H9 (cell line): ENCODE measurements around the gene CREB3L4. TPM values are rescaled to one million over a fixed set of nuclear protein-coding genes. Genes with fewer than 3 reads are reported as not detected.

ENCODE experiments used
- DNase-seq: peaks from one replicate; pipeline ENCODE4 v3.0.0-alpha.2; 2017
- H2AFZ ChIP-seq: one replicate; pipeline ENCODE4 v1.6.1; 2013; ENCODE audit warnings: mild to moderate bottlenecking, low read length, control low read depth, moderate library complexity
- H2AK5ac ChIP-seq: 2 replicates; pipeline ENCODE4 v1.6.1; 2013; ENCODE audit warnings: low read length, control low read depth, mixed read lengths; ENCODE audit not compliant: insufficient read length
- H2BK120ac ChIP-seq: one replicate; pipeline ENCODE4 v1.6.1; 2013; ENCODE audit warnings: low read depth, mild to moderate bottlenecking, low read length, control low read depth, inconsistent platforms; ENCODE audit not compliant: poor library complexity, severe bottlenecking
- H2BK12ac ChIP-seq: 2 replicates; pipeline ENCODE4 v1.6.1; 2013; ENCODE audit warnings: low read length, control low read depth, mixed read lengths, low read depth; ENCODE audit not compliant: insufficient read length
- H2BK15ac ChIP-seq: 2 replicates; pipeline ENCODE4 v1.6.1; 2013; ENCODE audit warnings: low read depth, low read length, control low read depth
- H2BK20ac ChIP-seq: one replicate; pipeline ENCODE4 v1.6.1; 2013; ENCODE audit warnings: low read depth, mild to moderate bottlenecking, low read length, control low read depth, inconsistent platforms; ENCODE audit not compliant: poor library complexity, severe bottlenecking
- H2BK5ac ChIP-seq: 2 replicates; pipeline ENCODE4 v1.6.1; 2013; ENCODE audit warnings: low read length, control low read depth, mixed read lengths; ENCODE audit not compliant: insufficient read length
- H3K14ac ChIP-seq: 2 replicates; pipeline ENCODE4 v1.6.1; 2013; ENCODE audit warnings: low read length, control low read depth; ENCODE audit not compliant: insufficient read depth
- H3K18ac ChIP-seq: 2 replicates; pipeline ENCODE4 v1.6.1; 2013; ENCODE audit warnings: low read depth, mild to moderate bottlenecking, mixed read lengths, low read length, control low read depth; ENCODE audit not compliant: insufficient read length
- H3K23ac ChIP-seq: 2 replicates; pipeline ENCODE4 v1.6.1; 2013; ENCODE audit warnings: low read length, control low read depth, mixed read lengths, low read depth; ENCODE audit not compliant: insufficient read length
- H3K23me2 ChIP-seq: 2 replicates; pipeline ENCODE4 v1.6.1; 2013; ENCODE audit warnings: low read depth, mild to moderate bottlenecking, mixed read lengths, low read length, control low read depth; ENCODE audit not compliant: insufficient read length, poor library complexity, severe bottlenecking
- H3K27ac ChIP-seq: 2 replicates; pipeline ENCODE4 v1.5.1; 2013; ENCODE audit warnings: low read length, control low read depth, mixed read lengths, low read depth; ENCODE audit not compliant: insufficient read length
- H3K27me3 ChIP-seq: 2 replicates; pipeline ENCODE4 v1.6.1; 2013; ENCODE audit warnings: low read length, control low read depth, inconsistent platforms; ENCODE audit not compliant: insufficient read depth
- H3K4ac ChIP-seq: 2 replicates; pipeline ENCODE4 v1.6.1; 2013; ENCODE audit warnings: low read depth, mild to moderate bottlenecking, control low read depth, inconsistent platforms, low read length, moderate library complexity
- H3K4me1 ChIP-seq: 2 replicates; pipeline ENCODE4 v1.6.1; 2013; ENCODE audit warnings: low read length, control low read depth, inconsistent platforms; ENCODE audit not compliant: insufficient read depth
- H3K4me2 ChIP-seq: 2 replicates; pipeline ENCODE4 v1.6.1; 2013; ENCODE audit warnings: low read length, control low read depth, mixed read lengths; ENCODE audit not compliant: insufficient read length, insufficient read depth
- H3K56ac ChIP-seq: 2 replicates; pipeline ENCODE4 v1.6.1; 2013; ENCODE audit warnings: low read depth, mild to moderate bottlenecking, mixed read lengths, low read length, control low read depth; ENCODE audit not compliant: insufficient read length
- H3K79me1 ChIP-seq: 2 replicates; pipeline ENCODE4 v1.6.1; 2013; ENCODE audit warnings: low read depth, mild to moderate bottlenecking, moderate library complexity, low read length, control low read depth, inconsistent platforms; ENCODE audit not compliant: insufficient read depth, poor library complexity, severe bottlenecking
- H3K79me2 ChIP-seq: 2 replicates; pipeline ENCODE4 v1.6.1; 2013; ENCODE audit warnings: low read length, control low read depth, inconsistent platforms; ENCODE audit not compliant: insufficient read depth
- H3K9ac ChIP-seq: 2 replicates; pipeline ENCODE4 v1.6.1; 2013; ENCODE audit warnings: low read length, control low read depth, mixed read lengths; ENCODE audit not compliant: insufficient read length; ENCODE audit errors: extremely low read depth
- H3K9me3 ChIP-seq: one replicate; pipeline ENCODE4 v1.6.1; 2013; ENCODE audit warnings: low read depth, low read length, inconsistent platforms; ENCODE audit not compliant: control insufficient read depth
- H3T11ph ChIP-seq: one replicate; pipeline ENCODE4 v1.6.1; 2013; ENCODE audit warnings: mild to moderate bottlenecking, low read length, control low read depth, inconsistent platforms
- H4K20me1 ChIP-seq: one replicate; pipeline ENCODE4 v1.6.1; 2013; ENCODE audit not compliant: control insufficient read depth, insufficient read length, insufficient read depth
- H4K5ac ChIP-seq: 2 replicates; pipeline ENCODE4 v1.6.1; 2013; ENCODE audit warnings: low read depth, mild to moderate bottlenecking, mixed read lengths, low read length, control low read depth; ENCODE audit not compliant: insufficient read length
- H4K8ac ChIP-seq: replicated peaks from 2 replicates; pipeline ENCODE4 v1.6.1; 2013; ENCODE audit warnings: low read length, control low read depth, mixed read lengths, low read depth; ENCODE audit not compliant: insufficient read length
- H4K91ac ChIP-seq: 2 replicates; pipeline ENCODE4 v1.6.1; 2013; ENCODE audit warnings: low read depth, mild to moderate bottlenecking, moderate library complexity, mixed read lengths, low read length, control low read depth; ENCODE audit not compliant: insufficient read length
- H3K27ac Mint-ChIP-seq, 3 experiments: 2 replicates in 2 of 3; 3 replicates in 1 of 3; pipeline ENCODE4 v1.8.0; 2020 to 2021; ENCODE audit warnings: mixed read lengths in 3 of 3, mild to moderate bottlenecking in 1 of 3, moderate library complexity in 1 of 3
- H3K27me3 Mint-ChIP-seq: 2 replicates; pipeline ENCODE4 v1.8.0; 2021; ENCODE audit warnings: low read depth, mild to moderate bottlenecking, moderate library complexity, mixed read lengths
- H3K36me3 Mint-ChIP-seq, 3 experiments: 2 replicates in 2 of 3; 3 replicates in 1 of 3; pipeline ENCODE4 v1.8.0; 2020 to 2021; ENCODE audit warnings: low read depth in 3 of 3, mixed read lengths in 3 of 3; ENCODE audit not compliant: insufficient read depth in 1 of 3
- H3K4me1 Mint-ChIP-seq, 2 experiments: 2 replicates each; pipeline ENCODE4 v1.8.0; 2020; ENCODE audit warnings: mixed read lengths in 2 of 2
- H3K4me3 Mint-ChIP-seq, 2 experiments: 2 replicates in 1 of 2; 3 replicates in 1 of 2; pipeline ENCODE4 v1.8.0; 2020 to 2021; ENCODE audit warnings: mild to moderate bottlenecking in 2 of 2, mixed read lengths in 2 of 2, moderate library complexity in 1 of 2
- H3K9me3 Mint-ChIP-seq, 2 experiments: 2 replicates in 1 of 2; 3 replicates in 1 of 2; pipeline ENCODE4 v1.8.0; 2020; ENCODE audit warnings: mild to moderate bottlenecking in 2 of 2, mixed read lengths in 2 of 2, moderate library complexity in 1 of 2
- CTCF ChIP-seq: fragments of 200-600 bp; sonication (generic); conservative IDR thresholded peaks from 3 replicates; pipeline ENCODE4 v1.8.0; 2021; ENCODE audit warnings: antibody characterized with exemption, mild to moderate bottlenecking
- WGBS: extraction: QIAGEN DNeasy Blood & Tissue Kit; methylation state at CpG from one replicate; pipeline ENCODE4 v1.1.7; 2013; ENCODE audit warnings: missing lambda C conversion rate, low lambda C conversion rate, mixed read lengths; ENCODE audit not compliant: insufficient read length; ENCODE audit errors: extremely low coverage; 5-methylcytosine and 5-hydroxymethylcytosine counted together
- total RNA-seq: library from RNA; stranded (reverse); gene quantifications from 2 replicates; pipeline ENCODE4 v1.2.1, GENCODE V29; 2021

Gene CREB3L4
- total RNA-seq, 1 experiment from 2014 or later = 27.6 TPM

GRCh38 chr1:153954826-153955225 lies 12.9 kb upstream of the CREB3L4 start:
- Histone ChIP-seq H3K23me2 (peaks cover 6% of the 10 kb centered on the region), H3K79me2 (peaks cover 28% of the 10 kb centered on the region)
- no CpG with 5 or more reads among the region's 10 CpGs for WGBS

More at GRCh38 chr1:153954826-153955225, 12.9 kb upstream of the CREB3L4 start:
- Mint-ChIP-seq H3K36me3 (peaks cover 22 to 48% (median 29%) of the 10 kb centered on the region in 3 experiments; a peak in 6 of 7 replicates), H3K27ac (no peak overlapping the region; a peak in 1 of 7 replicates), H3K9me3 (no peaks in the 10 kb centered on the region), H3K27me3 (no peaks in the 10 kb centered on the region), H3K4me3 (no peak overlapping the region), H3K4me1 (peaks cover 23% of the 10 kb centered on the region in 2 experiments)
- H3K56ac ChIP-seq = no peak overlapping the region
- peaks cover 13% of the 10 kb centered on the region for H3K79me1 ChIP-seq
- no peaks in the 10 kb centered on the region for H3K27me3 ChIP-seq
- no peak overlapping the region for H4K91ac ChIP-seq
- no peak overlapping the region for H2AK5ac ChIP-seq
- H3K9me3 ChIP-seq = no peaks in the 10 kb centered on the region
- no peak overlapping the region for H2BK120ac ChIP-seq
- H2BK5ac ChIP-seq = no peak overlapping the region
- H3K14ac ChIP-seq = no peak overlapping the region
- no peak overlapping the region for H3K9ac ChIP-seq
- no peak for TF ChIP-seq CTCF
- no peak overlapping the region for H2BK12ac ChIP-seq
- H2BK20ac ChIP-seq = no peak overlapping the region
- peaks cover 2% of the 10 kb centered on the region for H4K20me1 ChIP-seq
- H2AFZ ChIP-seq = no peak overlapping the region
- H3T11ph ChIP-seq = no peak overlapping the region
- no peak overlapping the region for H3K27ac ChIP-seq
- H3K4me1 ChIP-seq = no peaks in the 10 kb centered on the region
- no peak overlapping the region for H4K5ac ChIP-seq
- no peak overlapping the region for H3K23ac ChIP-seq
- no peak for DNase-seq
- H3K4ac ChIP-seq = no peak overlapping the region
- no peak overlapping the region for H4K8ac ChIP-seq
- H3K4me2 ChIP-seq = no peak overlapping the region
- no peak overlapping the region for H3K18ac ChIP-seq
- H2BK15ac ChIP-seq = no peak overlapping the region
